Measurements from ENCODE around the gene ALDH18A1.

The ALDH18A1 gene

DNA sequence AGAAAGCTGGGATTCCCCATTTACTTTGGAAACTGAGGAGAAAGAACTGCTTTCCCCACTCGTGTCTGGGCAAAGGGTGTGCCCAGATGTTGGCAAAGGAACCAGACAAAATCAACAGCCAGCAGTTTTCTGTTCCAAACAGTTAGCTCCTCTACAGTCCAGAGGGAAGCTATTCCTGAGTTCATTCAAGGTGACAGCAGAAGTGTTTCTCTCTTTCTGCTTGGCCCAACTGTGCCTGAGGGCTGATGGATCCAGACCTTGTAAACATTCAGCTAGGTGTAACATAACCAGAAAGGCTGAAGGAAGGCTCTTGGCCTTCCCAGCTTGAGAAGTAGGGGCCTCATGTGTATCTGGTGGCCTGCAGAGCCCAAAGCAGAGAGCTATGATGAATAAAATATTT is 7.0 kb upstream of the ALDH18A1 start:
- no peak for TF ChIP-seq CTCF (IDR thresholded peaks at IDR 0.05; ENCODE audit: low read depth, low read length)
- no peak for DNase-seq (ENCODE audit: low read depth, low spot score)
- H3K4me3 ChIP-seq (ENCODE audit: low read depth, low read length) = no peak overlapping the region
- in situ Hi-C loops (cut with HindIII; ENCODE audit: low sequenced_read_pairs) = no loop called here

DNA sequence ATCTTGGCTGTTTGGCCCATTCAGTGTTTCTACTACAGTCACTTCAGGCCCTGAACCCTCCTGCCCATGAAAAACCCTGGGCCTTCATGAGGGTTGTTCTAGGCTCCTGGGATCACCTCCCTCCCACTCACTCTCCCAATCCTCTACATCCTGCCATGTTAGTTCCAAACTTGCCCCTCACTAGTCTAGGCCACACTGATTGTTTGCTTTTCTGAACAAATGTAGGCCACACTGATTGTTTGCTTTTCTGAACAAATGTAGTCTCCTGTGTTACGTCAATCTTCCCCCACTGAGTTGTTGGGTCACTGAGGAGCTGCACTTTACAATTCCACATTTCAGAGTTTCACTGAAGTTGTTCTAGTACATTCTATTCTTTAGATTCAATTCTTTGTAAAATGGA is 5.3 kb upstream of the ALDH18A1 start:
- peak; percentile 50 for DNase-seq (ENCODE audit: low read depth, low spot score)

GRCh38 chr10:95660283-95660682 is 3.8 kb upstream of the ALDH18A1 start:
- no peak overlapping the region for H3K4me3 ChIP-seq (ENCODE audit: low read depth, low read length)
- no peak for TF ChIP-seq CTCF (IDR thresholded peaks at IDR 0.05; ENCODE audit: low read depth, low read length)
- peak; percentile 60 for DNase-seq (ENCODE audit: low read depth, low spot score)
- in situ Hi-C loops (cut with HindIII; ENCODE audit: low sequenced_read_pairs) = no loop called here

More for the DNA sequence above, 5.3 kb upstream of the ALDH18A1 start:
- no peak for TF ChIP-seq CTCF (IDR thresholded peaks at IDR 0.05; ENCODE audit: low read depth, low read length)
- no peak overlapping the region for H3K4me3 ChIP-seq (ENCODE audit: low read depth, low read length)
- in situ Hi-C loops (cut with HindIII; ENCODE audit: low sequenced_read_pairs) = no loop called here

- H3K4me3 ChIP-seq (ENCODE audit: low read depth, low read length) = no peak overlapping the region
- TF ChIP-seq CTCF (IDR thresholded peaks at IDR 0.05; ENCODE audit: low read depth, low read length) = no peak
- in situ Hi-C loops (cut with HindIII; ENCODE audit: low sequenced_read_pairs) = no loop called here
- no peak for DNase-seq (ENCODE audit: low read depth, low spot score)
Measured at GRCh38 chr10:95657250-95657649, 739 bp upstream of the ALDH18A1 start.

GRCh38 chr10:95655571-95656290 is 780 bp downstream of the ALDH18A1 start:
- no peak for TF ChIP-seq CTCF (IDR thresholded peaks at IDR 0.05; ENCODE audit: low read depth, low read length)
- peak; percentile 35 for DNase-seq (ENCODE audit: low read depth, low spot score)
- in situ Hi-C loops (cut with HindIII; ENCODE audit: low sequenced_read_pairs) = no loop called here
- peak overlapping the region; percentile 87 for H3K4me3 ChIP-seq (ENCODE audit: low read depth, low read length)

DNA sequence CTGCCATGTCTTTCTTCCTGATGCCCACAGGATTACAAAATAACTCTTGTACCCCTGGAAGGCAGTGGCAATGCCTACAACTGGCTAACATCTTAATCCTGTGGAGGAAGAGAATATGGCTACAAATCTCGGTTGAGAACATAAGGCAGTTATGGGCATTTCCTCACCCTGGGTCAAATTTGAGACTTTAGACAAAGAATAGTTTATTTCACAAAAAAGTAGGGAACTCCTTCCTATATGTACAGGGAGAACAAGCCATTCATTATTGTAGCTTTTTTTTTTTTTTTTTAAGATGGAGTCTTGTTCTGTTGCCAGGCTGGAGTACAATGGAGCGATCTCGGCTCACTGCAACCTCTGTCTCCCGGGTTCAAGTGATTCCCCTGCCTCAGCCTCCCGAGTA is 2.6 kb downstream of the ALDH18A1 start:
- TF ChIP-seq CTCF (IDR thresholded peaks at IDR 0.05; ENCODE audit: low read depth, low read length) = no peak
- no peak overlapping the region for H3K4me3 ChIP-seq (ENCODE audit: low read depth, low read length)
- in situ Hi-C loops (cut with HindIII; ENCODE audit: low sequenced_read_pairs) = no loop called here
- no peak for DNase-seq (ENCODE audit: low read depth, low spot score)

All from astrocyte of the spinal cord (primary cell).